NB4 (cell line): ENCODE measurements around the gene PAPOLA.

Source experiments
- DNase-seq: peaks from one replicate; pipeline ENCODE4 v3.0.0; 2010; ENCODE audit warnings: low read depth
- H3K4me3 ChIP-seq: one replicate; pipeline ENCODE4 v1.5.1; 2011; ENCODE audit warnings: mild to moderate bottlenecking, low read depth, low read length, moderate library complexity
- CTCF ChIP-seq: IDR thresholded peaks from one replicate; pipeline ENCODE4 v1.5.1; 2012; ENCODE audit warnings: low read depth, low read length
- MAX ChIP-seq: IDR thresholded peaks from 2 replicates; pipeline ENCODE4 v1.6.1; 2011; ENCODE audit warnings: low read depth, low read length
- MYC ChIP-seq: IDR thresholded peaks from 2 replicates; pipeline ENCODE4 v1.6.1; 2011; ENCODE audit warnings: low read depth, low read length
- POLR2A ChIP-seq: IDR thresholded peaks from 2 replicates; pipeline ENCODE4 v1.6.1; 2011; ENCODE audit warnings: mild to moderate bottlenecking; ENCODE audit not compliant: insufficient read length; ENCODE audit errors: extremely low read depth

The PAPOLA gene

GRCh38 chr14:96481731-96482314 is 20.4 kb upstream of the PAPOLA start:
- no peak for DNase-seq
- TF ChIP-seq MAX (no peak), POLR2A (no peak), MYC (no peak), CTCF (no peak)
- H3K4me3 ChIP-seq, result no peak overlapping the region

- H3K4me3 ChIP-seq, result no peak overlapping the region
- DNase-seq, result no peak
- TF ChIP-seq POLR2A, result no peak
- TF ChIP-seq MYC, result no peak
- no peak for TF ChIP-seq MAX
- no peak for TF ChIP-seq CTCF
These were observed 19.2 kb upstream of the PAPOLA start for GRCh38 chr14:96482986-96483385.

GRCh38 chr14:96484399-96484798 is 17.8 kb upstream of the PAPOLA start:
- no peak overlapping the region for H3K4me3 ChIP-seq
- DNase-seq, result peak; percentile 17
- TF ChIP-seq CTCF (no peak), POLR2A (no peak)

GRCh38 chr14:96486705-96487104 is 15.5 kb upstream of the PAPOLA start:
- H3K4me3 ChIP-seq, result no peak overlapping the region
- no peak for DNase-seq
- TF ChIP-seq MAX (no peak), CTCF (no peak), MYC (no peak), POLR2A (no peak)

- TF ChIP-seq MYC (no peak), CTCF (no peak), POLR2A (no peak), MAX (no peak)
- no peak for DNase-seq
- no peak overlapping the region for H3K4me3 ChIP-seq
These were observed 12.9 kb upstream of the PAPOLA start for GRCh38 chr14:96489327-96489726.

- no peak overlapping the region for H3K4me3 ChIP-seq
- no peak for DNase-seq
- TF ChIP-seq CTCF, result no peak
These were observed 9.0 kb upstream of the PAPOLA start for GRCh38 chr14:96493178-96493577.
